T47D (cell line): ENCODE measurements around the gene PHLPP1.

Source experiments
- DNase-seq, 2 experiments: peaks; one replicate each; pipeline versions ENCODE4 v3.0.0 to v3.0.0-alpha.2; 2011 to 2012; ENCODE audit warnings: low read depth in 1 of 2, low spot score in 1 of 2
- JUND ChIP-seq: IDR thresholded peaks from 2 replicates; pipeline ENCODE4 v1.6.1; 2012; ENCODE audit warnings: low read depth
- in situ Hi-C: cut with HindIII; loops from 2 replicates; pipeline ENCODE4 v1.10.0; 2016; ENCODE audit warnings: low sequenced_read_pairs, low pct_unique_long_range_greater_than_20kb

Gene PHLPP1

GRCh38 chr18:62825382-62825781 lies 110.0 kb downstream of the PHLPP1 start:
- no peak for TF ChIP-seq JUND
- DNase-seq = no peak
- in situ Hi-C loops = no loop called here

GRCh38 chr18:62827397-62827796 lies 112.1 kb downstream of the PHLPP1 start:
- TF ChIP-seq JUND = no peak
- in situ Hi-C loops = no loop called here
- no peak for DNase-seq

- DNase-seq = no peak
- in situ Hi-C loops = no loop called here
- no peak for TF ChIP-seq JUND
Measured at GRCh38 chr18:62828091-62828640, 112.8 kb downstream of the PHLPP1 start.

- in situ Hi-C loops = no loop called here
- TF ChIP-seq JUND = no peak
- no peak for DNase-seq
Measured at GRCh38 chr18:62828852-62829251, 113.5 kb downstream of the PHLPP1 start.

GRCh38 chr18:62829936-62830335 lies 114.6 kb downstream of the PHLPP1 start:
- no peak for TF ChIP-seq JUND
- in situ Hi-C loops = no loop called here
- DNase-seq = no peak

GRCh38 chr18:62832282-62832681 lies 116.9 kb downstream of the PHLPP1 start:
- DNase-seq = no peak
- in situ Hi-C loops = no loop called here
- TF ChIP-seq JUND = no peak

- in situ Hi-C loops = no loop called here
- no peak for DNase-seq
- no peak for TF ChIP-seq JUND
Measured at GRCh38 chr18:62833494-62833893, 118.2 kb downstream of the PHLPP1 start.

GRCh38 chr18:62834715-62835114 lies 119.4 kb downstream of the PHLPP1 start:
- DNase-seq = no peak
- TF ChIP-seq JUND = no peak
- in situ Hi-C loops = no loop called here

GRCh38 chr18:62837011-62837410 lies 121.7 kb downstream of the PHLPP1 start:
- no peak for DNase-seq
- TF ChIP-seq JUND = no peak
- in situ Hi-C loops = no loop called here

GRCh38 chr18:62838475-62839098 lies 123.2 kb downstream of the PHLPP1 start:
- DNase-seq = no peak
- in situ Hi-C loops = no loop called here
- no peak for TF ChIP-seq JUND

GRCh38 chr18:62839874-62840713 lies 124.8 kb downstream of the PHLPP1 start:
- no peak for TF ChIP-seq JUND
- in situ Hi-C loops = no loop called here
- DNase-seq = no peak

GRCh38 chr18:62841405-62841804 lies 126.1 kb downstream of the PHLPP1 start:
- in situ Hi-C loops = no loop called here
- DNase-seq = no peak
- TF ChIP-seq JUND = no peak

- no peak for TF ChIP-seq JUND
- in situ Hi-C loops = no loop called here
- no peak for DNase-seq
Measured at GRCh38 chr18:62842898-62843297, 127.6 kb downstream of the PHLPP1 start.
